Ammon's horn (tissue), 1 donor: Measurements from ENCODE around the gene ZDHHC14.
"Not testable (repeated sequence)": the region's sequence is repeated elsewhere in the genome, so short reads cannot be mapped to it uniquely, and the experiment has no call there.

Experiments
- DNase-seq: peaks from one replicate; pipeline ENCODE4 v3.0.0-alpha.2; 2016; ENCODE audit warnings: low spot score

The ZDHHC14 gene

GRCh38 chr6:157380779-157381561 lies at the start of gene ZDHHC14:
TSS of gene ZDHHC14 (plus strand) at chr6:157381190.
- peak; percentile 96 for DNase-seq

- DNase-seq = no peak
These were observed 48.2 kb upstream of the ZDHHC14 start for GRCh38 chr6:157332813-157333212.

- DNase-seq = no peak
These were observed 47.5 kb upstream of the ZDHHC14 start for GRCh38 chr6:157333537-157333936.

- no peak for DNase-seq
These were observed 47.0 kb upstream of the ZDHHC14 start for GRCh38 chr6:157333956-157334355.

- DNase-seq = no peak
These were observed 45.2 kb upstream of the ZDHHC14 start for GRCh38 chr6:157335829-157336228.

- DNase-seq = not testable (repeated sequence)
These were observed 43.7 kb upstream of the ZDHHC14 start for GRCh38 chr6:157337276-157337675.

- no peak for DNase-seq
These were observed 43.2 kb upstream of the ZDHHC14 start for GRCh38 chr6:157337751-157338150.

GRCh38 chr6:157339432-157339831 lies 41.6 kb upstream of the ZDHHC14 start:
- no peak for DNase-seq

GRCh38 chr6:157343732-157344131 lies 37.3 kb upstream of the ZDHHC14 start:
- DNase-seq = no peak

- no peak for DNase-seq
These were observed 34.6 kb upstream of the ZDHHC14 start for GRCh38 chr6:157346373-157346772.

GRCh38 chr6:157358287-157358686 lies 22.7 kb upstream of the ZDHHC14 start:
- DNase-seq = peak; percentile 49

GRCh38 chr6:157361886-157362285 lies 19.1 kb upstream of the ZDHHC14 start:
- DNase-seq = no peak

- DNase-seq = no peak
These were observed 16.3 kb upstream of the ZDHHC14 start for GRCh38 chr6:157364705-157365104.

GRCh38 chr6:157366648-157367047 lies 14.3 kb upstream of the ZDHHC14 start:
- no peak for DNase-seq

GRCh38 chr6:157368359-157369049 lies 12.5 kb upstream of the ZDHHC14 start:
- no peak for DNase-seq

GRCh38 chr6:157370755-157371154 lies 10.2 kb upstream of the ZDHHC14 start:
- no peak for DNase-seq

GRCh38 chr6:157372501-157373280 lies 8.3 kb upstream of the ZDHHC14 start:
- DNase-seq = no peak

GRCh38 chr6:157374889-157375443 lies 6.0 kb upstream of the ZDHHC14 start:
- DNase-seq = peak; percentile 40

- no peak for DNase-seq
These were observed 4.7 kb upstream of the ZDHHC14 start for GRCh38 chr6:157376241-157376640.

- DNase-seq = no peak
These were observed 4.2 kb upstream of the ZDHHC14 start for GRCh38 chr6:157376706-157377230.

- peak; percentile 97 for DNase-seq
These were observed 1.1 kb upstream of the ZDHHC14 start for GRCh38 chr6:157379656-157380457.
